ENCODE measurements around the gene MVK. TPM values are rescaled to one million over a fixed set of nuclear protein-coding genes. Genes with fewer than 3 reads are reported as not detected.

MVK gene
- total RNA-seq, 2 donors from 2014 or later: 12.8 to 22.6 TPM

DNA sequence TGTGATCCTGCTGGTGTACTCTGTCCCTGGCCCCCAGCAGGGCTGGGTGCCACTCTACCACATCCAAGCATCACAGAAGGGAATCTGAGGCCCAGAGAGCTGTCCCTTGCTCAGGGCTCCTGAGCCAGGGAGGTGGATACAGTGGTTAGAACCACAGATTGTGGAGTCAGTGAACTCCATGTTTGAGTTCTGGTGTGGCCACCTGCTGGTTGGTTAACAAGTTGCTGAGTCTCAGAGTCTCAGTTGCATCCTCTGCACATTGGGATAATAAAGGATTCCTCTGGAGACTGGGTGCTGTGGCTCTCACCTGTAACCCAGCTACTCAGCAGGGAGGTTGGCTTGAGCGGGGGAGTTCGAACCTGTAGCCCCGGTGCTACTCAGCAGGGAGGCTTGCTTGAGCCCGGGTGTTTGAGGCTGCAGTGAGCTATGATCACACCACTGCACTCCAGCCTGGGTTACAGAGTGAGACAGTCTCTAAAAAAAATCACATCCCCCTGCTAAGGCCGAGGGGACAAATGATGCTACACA is 39.4 kb downstream of the MVK start:
- Mint-ChIP-seq H3K27me3 (ENCODE audit: insufficient read depth) (peaks cover 12% of the 10 kb centered on the region), H3K27ac (no peak overlapping the region), H3K4me3 (no peak overlapping the region), H3K4me1 (peaks cover 7% of the 10 kb centered on the region), H3K36me3 (ENCODE audit: low read depth) (no peaks in the 10 kb centered on the region), H3K9me3 (no peaks in the 10 kb centered on the region)
- no peaks in the 10 kb centered on the region for H3K4me1 ChIP-seq (ENCODE audit: control insufficient read depth, insufficient read depth, low read length)
- no peak overlapping the region for H3K4me3 ChIP-seq (ENCODE audit: low read length)
- 49 to 50% methylated on average over 4 to 5 of the region's 5 CpGs for WGBS, 2 experiments (ENCODE audit: insufficient coverage in 1 of 2, insufficient read length in 1 of 2)
- no peak overlapping the region for H3K27ac ChIP-seq (ENCODE audit: low read depth, low read length)
- TF ChIP-seq CTCF (conservative IDR thresholded peaks at IDR 0.05): peak; percentile 71
- H3K36me3 ChIP-seq (ENCODE audit: control insufficient read depth, insufficient read depth, low read length): no peaks in the 10 kb centered on the region
- no peaks in the 10 kb centered on the region for H3K9me3 ChIP-seq (ENCODE audit: control insufficient read depth, low read length)
- H3K27me3 ChIP-seq (ENCODE audit: control insufficient read depth, insufficient read depth, low read length, poor library complexity, severe bottlenecking): no peaks in the 10 kb centered on the region
- DNase-seq: peak; percentile 82
- no peak overlapping the region for H3K9ac ChIP-seq (ENCODE audit: extremely low read depth, low read length, poor library complexity, severe bottlenecking)

- TF ChIP-seq CTCF (conservative IDR thresholded peaks at IDR 0.05): no peak
- Histone ChIP-seq H3K9me3 (ENCODE audit: control insufficient read depth, low read length) (no peaks in the 10 kb centered on the region), H3K4me1 (ENCODE audit: control insufficient read depth, insufficient read depth, low read length) (no peaks in the 10 kb centered on the region), H3K4me3 (ENCODE audit: low read length) (no peak overlapping the region), H3K36me3 (ENCODE audit: control insufficient read depth, insufficient read depth, low read length) (no peaks in the 10 kb centered on the region), H3K27ac (ENCODE audit: low read depth, low read length) (peak overlapping the region; percentile 13), H3K27me3 (ENCODE audit: control insufficient read depth, insufficient read depth, low read length, poor library complexity, severe bottlenecking) (no peaks in the 10 kb centered on the region), H3K9ac (ENCODE audit: extremely low read depth, low read length, poor library complexity, severe bottlenecking) (no peak overlapping the region)
- no peak overlapping the region for H3K27ac Mint-ChIP-seq
- DNase-seq: peak; percentile 75
- no peaks in the 10 kb centered on the region for H3K36me3 Mint-ChIP-seq (ENCODE audit: low read depth)
- 74 to 87% methylated on average over 19 to 26 of the region's 26 CpGs for WGBS, 2 experiments (ENCODE audit: insufficient coverage in 1 of 2, insufficient read length in 1 of 2)
- no peak overlapping the region for H3K4me3 Mint-ChIP-seq
- H3K4me1 Mint-ChIP-seq: peaks cover 7% of the 10 kb centered on the region
- peaks cover 12% of the 10 kb centered on the region for H3K27me3 Mint-ChIP-seq (ENCODE audit: insufficient read depth)
- no peaks in the 10 kb centered on the region for H3K9me3 Mint-ChIP-seq
These were observed 40.3 kb downstream of the MVK start for GRCh38 chr12:109613649-109614455.

DNA sequence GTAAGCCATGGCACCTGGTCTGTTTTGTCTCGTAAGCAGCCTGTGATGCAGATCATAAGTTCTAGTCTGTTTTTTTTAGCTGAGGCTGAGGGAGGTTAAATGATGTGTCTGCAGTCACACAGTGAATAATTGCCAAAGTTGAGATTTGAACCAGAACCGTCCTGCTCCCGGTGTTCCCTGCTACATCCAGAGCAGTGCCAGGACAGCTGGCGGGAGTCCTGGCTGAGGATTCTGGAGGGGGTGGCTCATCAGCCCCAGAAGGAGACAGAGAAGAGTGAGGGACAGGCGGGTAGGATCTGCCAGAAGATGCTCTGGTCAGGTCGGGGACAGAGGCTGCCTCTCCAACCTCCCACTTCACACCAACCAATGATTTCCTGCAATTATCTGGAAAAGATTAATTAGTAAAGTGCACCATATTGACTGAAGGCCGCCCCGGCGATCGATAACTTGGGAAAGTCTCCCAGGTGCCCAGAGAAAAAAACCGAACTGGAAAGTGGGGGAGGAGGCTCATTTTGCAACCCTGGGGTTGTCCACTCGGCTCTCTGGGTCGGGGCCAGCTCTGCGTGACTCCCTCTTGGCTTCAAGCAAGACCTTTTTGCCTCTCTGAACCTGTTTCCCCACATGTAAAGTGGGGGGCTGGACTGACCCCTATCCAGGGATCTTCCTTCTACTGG is 42.1 kb downstream of the MVK start:
- H3K9me3 Mint-ChIP-seq: no peaks in the 10 kb centered on the region

More for the DNA sequence above, 42.1 kb downstream of the MVK start:
- no peaks in the 10 kb centered on the region for H3K4me1 ChIP-seq (ENCODE audit: control insufficient read depth, insufficient read depth, low read length)
- Mint-ChIP-seq H3K4me1 (peaks cover 7% of the 10 kb centered on the region), H3K27ac (no peak overlapping the region), H3K27me3 (ENCODE audit: insufficient read depth) (peaks cover 9% of the 10 kb centered on the region), H3K36me3 (ENCODE audit: low read depth) (no peaks in the 10 kb centered on the region), H3K4me3 (no peak overlapping the region)
- DNase-seq: no peak
- H3K27me3 ChIP-seq (ENCODE audit: control insufficient read depth, insufficient read depth, low read length, poor library complexity, severe bottlenecking): no peaks in the 10 kb centered on the region
- WGBS, 2 experiments (ENCODE audit: insufficient coverage in 1 of 2, insufficient read length in 1 of 2): 90 to 91% methylated on average over 5 to 13 of the region's 14 CpGs
- no peak overlapping the region for H3K27ac ChIP-seq (ENCODE audit: low read depth, low read length)
- H3K4me3 ChIP-seq (ENCODE audit: low read length): no peak overlapping the region
- H3K36me3 ChIP-seq (ENCODE audit: control insufficient read depth, insufficient read depth, low read length): no peaks in the 10 kb centered on the region
- H3K9ac ChIP-seq (ENCODE audit: extremely low read depth, low read length, poor library complexity, severe bottlenecking): no peak overlapping the region
- TF ChIP-seq CTCF (conservative IDR thresholded peaks at IDR 0.05): no peak
- H3K9me3 ChIP-seq (ENCODE audit: control insufficient read depth, low read length): no peaks in the 10 kb centered on the region

All from endodermal cell (in vitro differentiated cells).